Astrocyte (in vitro differentiated cells and primary cell): Measurements from ENCODE around the gene LRRC26.

Experiments
- EZH2 ChIP-seq: IDR thresholded peaks from 2 replicates; pipeline ENCODE4 v1.6.1; 2012; ENCODE audit warnings: mild to moderate bottlenecking, low read length, inconsistent platforms; ENCODE audit not compliant: insufficient read depth
- TF ChIP-seq, protein P1 (sequence below): IDR thresholded peaks from 2 replicates; pipeline ENCODE4 v1.5.1; 2011; ENCODE audit warnings: low read depth, mild to moderate bottlenecking, inconsistent platforms, low read length, moderate library complexity; ENCODE audit not compliant: insufficient read depth

DNA sequence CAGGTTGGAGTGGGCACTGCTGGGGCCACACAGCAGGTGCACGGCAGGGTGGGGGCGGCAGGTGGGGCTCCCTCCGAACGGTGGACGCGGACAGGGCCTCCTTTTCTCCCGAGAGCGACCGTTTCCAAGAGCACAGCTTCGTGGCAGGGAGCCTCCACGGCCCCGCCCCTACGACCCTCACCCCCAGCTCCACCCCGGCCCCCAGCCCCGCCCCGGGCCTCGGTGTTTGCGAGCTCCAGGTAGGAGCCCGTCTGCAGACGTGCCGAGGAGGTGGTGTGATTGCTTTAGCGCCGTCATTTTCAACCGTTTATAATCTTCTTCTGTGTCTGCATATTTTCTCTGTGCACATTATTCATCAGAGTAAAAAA is 22.1 kb downstream of the LRRC26 start:
- TF ChIP-seq, protein P1, sequence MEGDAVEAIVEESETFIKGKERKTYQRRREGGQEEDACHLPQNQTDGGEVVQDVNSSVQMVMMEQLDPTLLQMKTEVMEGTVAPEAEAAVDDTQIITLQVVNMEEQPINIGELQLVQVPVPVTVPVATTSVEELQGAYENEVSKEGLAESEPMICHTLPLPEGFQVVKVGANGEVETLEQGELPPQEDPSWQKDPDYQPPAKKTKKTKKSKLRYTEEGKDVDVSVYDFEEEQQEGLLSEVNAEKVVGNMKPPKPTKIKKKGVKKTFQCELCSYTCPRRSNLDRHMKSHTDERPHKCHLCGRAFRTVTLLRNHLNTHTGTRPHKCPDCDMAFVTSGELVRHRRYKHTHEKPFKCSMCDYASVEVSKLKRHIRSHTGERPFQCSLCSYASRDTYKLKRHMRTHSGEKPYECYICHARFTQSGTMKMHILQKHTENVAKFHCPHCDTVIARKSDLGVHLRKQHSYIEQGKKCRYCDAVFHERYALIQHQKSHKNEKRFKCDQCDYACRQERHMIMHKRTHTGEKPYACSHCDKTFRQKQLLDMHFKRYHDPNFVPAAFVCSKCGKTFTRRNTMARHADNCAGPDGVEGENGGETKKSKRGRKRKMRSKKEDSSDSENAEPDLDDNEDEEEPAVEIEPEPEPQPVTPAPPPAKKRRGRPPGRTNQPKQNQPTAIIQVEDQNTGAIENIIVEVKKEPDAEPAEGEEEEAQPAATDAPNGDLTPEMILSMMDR, result no peak
- no peak for TF ChIP-seq EZH2
